ENCODE results near the gene TUBB2A.
"Not testable (repeated sequence)": the region's sequence is repeated elsewhere in the genome, so short reads cannot be mapped to it uniquely, and the experiment has no call there.

Gene TUBB2A

DNA sequence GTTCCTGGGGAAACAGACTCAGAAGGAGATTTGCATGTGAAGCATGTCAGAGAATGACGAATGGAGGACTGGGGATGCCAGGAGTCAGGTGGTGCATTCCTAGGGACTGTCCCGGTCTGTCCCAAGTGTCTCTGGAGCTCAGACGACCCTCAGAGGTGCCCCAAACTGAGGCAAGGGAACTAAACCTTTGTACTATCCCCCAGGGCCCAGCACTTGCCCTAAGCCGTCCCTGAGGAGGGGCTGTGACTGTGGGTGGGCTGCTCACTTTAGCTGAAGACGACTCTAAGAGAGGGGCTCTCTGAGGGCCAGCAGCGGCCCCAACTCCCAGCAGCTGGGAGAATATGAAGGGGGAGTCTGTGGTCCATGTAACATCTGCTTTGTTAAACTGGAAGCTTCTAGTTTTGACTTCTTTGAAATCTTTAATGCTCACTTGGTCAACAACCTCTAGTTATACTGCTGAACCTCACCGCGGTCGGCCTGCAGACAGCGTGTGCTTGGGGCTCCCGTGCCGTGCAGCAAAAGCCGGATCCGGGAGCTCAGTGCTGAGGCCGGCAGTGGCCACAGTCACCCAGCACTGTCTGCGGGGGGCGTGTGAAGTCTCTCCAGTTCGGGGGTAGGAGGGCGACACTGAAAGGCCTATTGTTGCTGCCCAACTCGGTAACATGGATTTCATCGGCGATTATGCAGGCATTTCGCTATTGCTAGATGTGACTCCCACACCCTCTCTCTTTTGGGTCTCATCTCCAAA, 35.9 kb upstream of the TUBB2A start:
- no peak overlapping the region for H3K27ac Mint-ChIP-seq
- CTCF ChIA-PET = no interaction called here
- no peaks in the 10 kb centered on the region for H3K4me1 Mint-ChIP-seq
- H3K27me3 Mint-ChIP-seq = peaks cover 17% of the 10 kb centered on the region
- no peaks in the 10 kb centered on the region for H3K36me3 Mint-ChIP-seq
- no peaks in the 10 kb centered on the region for H3K9me3 Mint-ChIP-seq
- no peak for DNase-seq
- H3K4me3 Mint-ChIP-seq = no peak overlapping the region

DNA sequence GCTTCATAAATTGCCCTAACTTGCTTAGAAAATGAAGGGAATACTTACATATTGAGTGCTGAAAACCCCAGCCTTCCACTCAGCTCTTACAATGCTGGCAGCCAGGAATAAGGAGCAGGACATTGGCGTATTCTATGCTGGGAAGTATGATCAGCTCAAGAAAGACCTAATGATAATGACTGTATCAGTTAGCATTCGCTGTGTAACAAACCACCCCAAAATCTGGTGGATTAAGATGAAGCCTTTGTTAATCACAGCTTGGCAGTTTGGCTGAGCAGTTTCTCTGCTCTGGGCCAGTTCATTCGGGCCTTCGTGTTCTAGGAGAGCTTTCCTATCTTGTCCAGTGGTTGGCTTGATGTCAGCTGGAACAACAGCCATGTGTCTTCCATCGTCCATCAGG, 33.4 kb upstream of the TUBB2A start:
- H3K27me3 Mint-ChIP-seq = peaks cover 32% of the 10 kb centered on the region
- CTCF ChIA-PET = no interaction called here
- no peak overlapping the region for H3K4me3 Mint-ChIP-seq
- no peaks in the 10 kb centered on the region for H3K36me3 Mint-ChIP-seq
- no peaks in the 10 kb centered on the region for H3K9me3 Mint-ChIP-seq
- no peaks in the 10 kb centered on the region for H3K4me1 Mint-ChIP-seq
- DNase-seq = no peak
- no peak overlapping the region for H3K27ac Mint-ChIP-seq

DNA sequence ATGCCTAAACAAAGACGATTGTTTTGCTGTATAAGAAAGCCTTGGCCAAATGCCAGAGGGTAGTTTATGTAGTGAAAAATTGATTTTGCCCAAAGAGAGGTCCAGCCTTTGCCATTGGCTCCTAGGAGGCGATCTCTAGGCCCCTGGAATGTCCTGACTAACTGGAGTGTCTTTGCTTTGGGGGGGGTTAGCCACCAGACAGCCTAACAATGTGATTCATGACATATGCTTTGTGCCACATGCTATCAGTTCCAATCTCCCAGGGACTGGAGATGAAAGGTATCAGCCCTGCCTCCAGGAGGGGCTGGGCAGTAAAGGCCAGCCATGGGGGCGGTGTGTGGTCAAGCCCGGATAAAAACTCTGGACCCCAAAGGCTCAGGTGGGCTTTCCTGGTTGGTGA, 32.7 kb upstream of the TUBB2A start:
- Mint-ChIP-seq H3K9me3 (no peaks in the 10 kb centered on the region), H3K4me1 (no peaks in the 10 kb centered on the region), H3K27me3 (peaks cover 38% of the 10 kb centered on the region), H3K4me3 (no peak overlapping the region), H3K27ac (no peak overlapping the region), H3K36me3 (no peaks in the 10 kb centered on the region)
- DNase-seq = no peak
- CTCF ChIA-PET = no interaction called here

DNA sequence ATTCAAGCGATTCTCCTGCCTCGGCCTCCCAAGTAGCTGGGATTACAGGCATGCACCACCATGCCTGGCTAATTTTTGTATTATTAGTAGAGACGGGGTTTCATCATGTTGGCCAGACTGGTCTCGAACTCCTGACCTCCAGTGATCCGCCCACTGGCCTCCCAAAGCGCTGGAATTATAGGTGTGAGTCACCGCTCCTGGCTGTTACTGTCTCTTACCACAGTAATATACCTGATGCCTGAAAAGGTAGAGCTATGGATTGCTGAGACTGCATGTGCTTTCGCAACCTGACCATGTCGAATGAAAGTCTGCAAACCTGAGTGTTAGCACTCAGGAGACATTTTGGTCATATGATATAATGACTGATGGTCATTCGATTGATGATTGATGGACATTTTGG, 31.8 kb upstream of the TUBB2A start:
- H3K36me3 Mint-ChIP-seq, CTCF ChIA-PET: not testable (repeated sequence)

GRCh38 chr6:3188262-3188661, 30.9 kb upstream of the TUBB2A start:
- H3K27me3 Mint-ChIP-seq = peaks cover 50% of the 10 kb centered on the region
- CTCF ChIA-PET = no interaction called here
- H3K9me3 Mint-ChIP-seq = no peaks in the 10 kb centered on the region
- no peaks in the 10 kb centered on the region for H3K36me3 Mint-ChIP-seq
- no peak overlapping the region for H3K27ac Mint-ChIP-seq
- no peak overlapping the region for H3K4me3 Mint-ChIP-seq
- H3K4me1 Mint-ChIP-seq = no peaks in the 10 kb centered on the region
- DNase-seq = no peak

More for the DNA sequence above, 31.8 kb upstream of the TUBB2A start:
- H3K27me3 Mint-ChIP-seq = peaks cover 46% of the 10 kb centered on the region
- H3K9me3 Mint-ChIP-seq, DNase-seq, H3K27ac Mint-ChIP-seq, H3K4me3 Mint-ChIP-seq, H3K4me1 Mint-ChIP-seq: not testable (repeated sequence)

GRCh38 chr6:3186974-3187382, 29.6 kb upstream of the TUBB2A start:
- H3K9me3 Mint-ChIP-seq = no peaks in the 10 kb centered on the region
- H3K27ac Mint-ChIP-seq = no peak overlapping the region
- no peaks in the 10 kb centered on the region for H3K4me1 Mint-ChIP-seq
- no peak for DNase-seq
- CTCF ChIA-PET = no interaction called here
- no peaks in the 10 kb centered on the region for H3K36me3 Mint-ChIP-seq
- no peak overlapping the region for H3K4me3 Mint-ChIP-seq
- peaks cover 51% of the 10 kb centered on the region for H3K27me3 Mint-ChIP-seq

- Mint-ChIP-seq H3K36me3 (no peaks in the 10 kb centered on the region), H3K4me1 (peaks cover 2% of the 10 kb centered on the region), H3K4me3 (no peak overlapping the region), H3K27ac (no peak overlapping the region), H3K27me3 (peaks cover 57% of the 10 kb centered on the region), H3K9me3 (no peaks in the 10 kb centered on the region)
- CTCF ChIA-PET = interaction anchor here (0.6 kb wide), 1 partner anchor 1585 kb away, joined by 4 read pairs; no protein-coding TSS in a partner anchor
- no peak for DNase-seq
Measured at GRCh38 chr6:3183066-3183465, 25.7 kb upstream of the TUBB2A start.

DNA sequence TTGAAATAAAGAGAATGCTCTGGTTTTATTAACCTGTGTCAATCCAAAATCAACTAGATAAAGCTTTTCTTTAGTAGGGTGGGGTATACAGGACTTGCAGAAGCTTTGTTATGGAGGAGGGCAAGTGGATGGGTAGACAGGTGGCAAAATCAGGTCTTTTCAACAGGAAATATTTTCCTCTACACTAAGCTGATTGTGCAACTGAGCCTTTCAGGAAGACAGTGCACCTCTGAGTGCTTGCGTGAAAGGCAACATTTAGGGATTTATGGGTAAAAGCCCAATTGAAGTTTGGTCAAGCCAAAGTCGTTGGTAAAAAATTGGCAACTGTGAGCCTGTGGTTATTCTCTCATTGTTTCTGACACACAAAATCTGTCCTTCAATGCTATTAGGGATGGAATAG, 23.8 kb upstream of the TUBB2A start:
- H3K27ac Mint-ChIP-seq = no peak overlapping the region
- CTCF ChIA-PET = no interaction called here
- H3K36me3 Mint-ChIP-seq = no peaks in the 10 kb centered on the region
- H3K4me3 Mint-ChIP-seq = no peak overlapping the region
- peaks cover 49% of the 10 kb centered on the region for H3K27me3 Mint-ChIP-seq
- peaks cover 2% of the 10 kb centered on the region for H3K4me1 Mint-ChIP-seq
- DNase-seq = no peak
- no peaks in the 10 kb centered on the region for H3K9me3 Mint-ChIP-seq

- DNase-seq, H3K9me3 Mint-ChIP-seq, H3K27ac Mint-ChIP-seq, CTCF ChIA-PET, H3K4me1 Mint-ChIP-seq, H3K36me3 Mint-ChIP-seq: not testable (repeated sequence)
- Mint-ChIP-seq H3K27me3 (peaks cover 48% of the 10 kb centered on the region), H3K4me3 (peak overlapping the region; percentile 46)
Measured at GRCh38 chr6:3179945-3180344, 22.6 kb upstream of the TUBB2A start.

GRCh38 chr6:3178666-3179065, 21.3 kb upstream of the TUBB2A start:
- H3K4me3 Mint-ChIP-seq, H3K27ac Mint-ChIP-seq: not testable (repeated sequence)

DNA sequence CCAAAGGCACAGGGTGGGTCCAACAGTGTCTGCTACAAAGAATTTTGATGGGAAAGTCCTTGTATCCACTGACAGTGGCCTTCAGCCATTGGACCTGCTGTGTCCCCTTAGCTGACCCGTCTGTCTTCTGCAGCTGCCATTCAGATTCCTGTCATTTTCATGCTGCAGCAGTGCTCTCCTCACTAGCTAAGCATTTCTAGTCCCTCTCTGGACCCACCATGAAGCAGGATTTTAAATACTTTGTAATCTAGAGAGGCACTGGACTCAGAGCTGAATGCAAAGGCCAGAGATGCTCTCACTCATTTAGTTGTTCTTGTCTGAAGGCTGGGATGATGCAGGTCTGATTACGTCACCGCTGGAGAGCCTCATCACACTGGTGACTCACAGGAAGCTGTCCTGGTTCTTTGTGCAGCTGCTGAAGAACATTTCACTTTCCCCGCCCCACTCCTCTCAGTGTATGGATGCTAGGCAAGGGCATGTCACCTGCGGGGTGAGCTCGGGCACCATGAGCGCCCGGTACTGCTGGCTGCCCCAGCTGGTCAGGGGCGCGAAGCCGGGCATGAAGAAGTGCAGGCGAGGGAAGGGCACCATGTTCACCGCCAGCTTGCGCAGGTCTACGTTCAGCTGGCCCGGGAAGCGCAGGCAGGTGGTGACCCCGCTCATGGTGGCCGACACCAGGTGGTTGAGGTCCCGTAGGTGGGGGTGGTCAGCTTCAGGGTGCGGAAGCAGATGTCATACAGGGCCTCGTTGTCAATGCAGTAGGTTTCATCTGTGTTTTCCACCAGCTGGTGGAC, 19.4 kb upstream of the TUBB2A start:
- no peak overlapping the region for H3K27ac Mint-ChIP-seq
- H3K27me3 Mint-ChIP-seq = peaks cover 33% of the 10 kb centered on the region
- no peaks in the 10 kb centered on the region for H3K36me3 Mint-ChIP-seq
- H3K4me1 Mint-ChIP-seq = peaks cover 2% of the 10 kb centered on the region
- CTCF ChIA-PET = no interaction called here
- DNase-seq = peak; percentile 44
- H3K9me3 Mint-ChIP-seq = no peaks in the 10 kb centered on the region
- no peak overlapping the region for H3K4me3 Mint-ChIP-seq

More at GRCh38 chr6:3178666-3179065, 21.3 kb upstream of the TUBB2A start:
- peaks cover 37% of the 10 kb centered on the region for H3K27me3 Mint-ChIP-seq
- H3K36me3 Mint-ChIP-seq, DNase-seq, CTCF ChIA-PET, H3K4me1 Mint-ChIP-seq, H3K9me3 Mint-ChIP-seq: not testable (repeated sequence)

- Mint-ChIP-seq H3K27me3 (peaks cover 30% of the 10 kb centered on the region), H3K4me3 (no peak overlapping the region), H3K36me3 (no peaks in the 10 kb centered on the region), H3K4me1 (peaks cover 2% of the 10 kb centered on the region), H3K27ac (no peak overlapping the region), H3K9me3 (no peaks in the 10 kb centered on the region)
- no peak for DNase-seq
- CTCF ChIA-PET = no interaction called here
Measured at GRCh38 chr6:3175715-3176402, 18.5 kb upstream of the TUBB2A start.

DNA sequence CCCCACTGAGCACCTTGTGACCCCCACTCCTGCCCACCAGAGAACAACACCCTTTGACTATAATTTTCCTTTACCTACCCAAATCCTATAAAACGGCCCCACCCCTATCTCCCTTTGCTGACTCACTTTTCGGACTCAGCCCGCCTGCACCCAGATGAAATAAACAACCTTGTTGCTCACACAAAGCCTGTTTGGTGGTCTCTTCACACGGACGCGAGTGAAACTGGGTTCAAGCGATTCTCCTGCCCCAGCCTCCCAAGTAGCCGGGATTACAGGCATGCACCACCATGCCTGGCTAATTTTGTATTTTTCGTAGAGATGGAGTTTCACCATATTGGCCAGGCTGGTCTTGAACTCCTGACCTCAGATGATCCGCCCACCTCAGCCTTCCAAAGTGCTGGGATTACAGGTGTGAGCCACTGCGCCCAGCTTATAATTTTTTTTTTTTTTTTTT, 16.3 kb upstream of the TUBB2A start:
- H3K36me3 Mint-ChIP-seq, H3K27ac Mint-ChIP-seq: not testable (repeated sequence)

DNA sequence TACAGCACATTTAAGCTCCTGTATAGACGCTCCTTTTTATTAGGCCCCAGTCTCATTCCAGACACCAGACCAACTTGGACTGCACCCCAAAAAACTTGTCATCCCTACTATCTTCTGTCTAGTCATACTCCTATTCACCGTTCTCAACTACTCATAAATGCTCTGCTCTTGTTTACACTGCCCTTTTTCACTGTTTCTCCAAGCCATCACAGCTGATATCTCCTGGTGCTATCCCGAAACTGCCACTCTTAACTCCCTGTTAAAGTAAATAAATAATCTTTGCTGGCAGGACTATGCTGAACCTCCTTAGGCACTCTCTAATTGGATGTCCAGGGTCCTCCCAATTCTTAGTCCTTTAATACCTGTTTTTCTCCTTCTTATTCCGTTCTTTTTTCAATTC, 15.4 kb upstream of the TUBB2A start:
- H3K27me3 Mint-ChIP-seq = peaks cover 12% of the 10 kb centered on the region
- H3K4me3 Mint-ChIP-seq, H3K9me3 Mint-ChIP-seq, H3K36me3 Mint-ChIP-seq, CTCF ChIA-PET, H3K27ac Mint-ChIP-seq, DNase-seq, H3K4me1 Mint-ChIP-seq: not testable (repeated sequence)

More for the DNA sequence above, 16.3 kb upstream of the TUBB2A start:
- H3K4me3 Mint-ChIP-seq, CTCF ChIA-PET, DNase-seq, H3K9me3 Mint-ChIP-seq, H3K4me1 Mint-ChIP-seq: not testable (repeated sequence)
- H3K27me3 Mint-ChIP-seq = peaks cover 15% of the 10 kb centered on the region
